ENCODE measurements around the gene SCUBE1. TPM values are rescaled to one million over a fixed set of nuclear protein-coding genes. Genes with fewer than 3 reads are reported as not detected.
A peak's percentile ranks its signal among the peaks of the same experiment; 100 is the strongest.

SCUBE1 gene
- total RNA-seq, 1 donor from 2014 or later, result 0.89 TPM

DNA sequence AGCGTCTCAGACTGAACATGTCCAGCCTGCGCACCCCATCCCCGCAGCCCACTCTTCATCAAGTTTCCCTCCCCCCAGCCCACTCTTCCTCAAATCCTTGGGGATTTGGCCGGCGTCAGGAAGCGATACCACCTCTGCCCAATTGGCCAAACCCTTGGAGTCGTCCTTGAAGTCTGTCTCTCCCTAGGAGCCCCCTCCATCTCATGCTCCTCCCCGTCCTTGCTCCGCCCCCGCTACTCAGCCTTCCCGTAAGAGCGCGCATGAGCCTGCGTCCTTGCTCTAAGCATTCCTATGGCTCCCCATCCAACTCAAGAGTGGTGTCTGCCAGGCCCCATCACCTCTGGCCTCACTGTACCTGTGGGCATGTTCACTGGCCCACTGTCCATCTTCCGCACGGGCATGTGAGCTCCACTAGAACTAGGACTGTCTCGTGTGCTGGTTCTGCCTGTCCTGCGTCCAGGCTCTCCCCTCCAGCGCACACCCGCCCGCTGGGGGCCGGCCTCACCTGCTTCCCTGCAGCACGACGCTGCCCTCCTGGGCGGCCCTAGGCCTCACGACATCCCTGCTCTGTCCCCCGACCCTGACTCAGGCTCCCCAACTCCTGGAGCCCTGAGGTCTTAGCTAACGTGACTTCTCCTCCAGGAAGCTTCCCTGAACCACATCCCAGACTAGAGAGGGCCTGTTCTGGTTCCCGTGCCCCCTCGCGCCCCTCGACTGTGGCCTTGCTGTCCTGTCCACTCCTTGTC is 125.7 kb downstream of the SCUBE1 start:
- no peak for ATAC-seq
- intact Hi-C loops (cut with DNase I), result no loop called here
- no peak for DNase-seq (ENCODE audit: missing footprints)

- DNase-seq (ENCODE audit: missing footprints) (no peak), ATAC-seq (no peak)
- intact Hi-C loops (cut with DNase I), result no loop called here
Observed at GRCh38 chr22:43216738-43217137, 126.4 kb downstream of the SCUBE1 start.

- intact Hi-C loops (cut with DNase I), result no loop called here
- DNase-seq (ENCODE audit: missing footprints) (peak; percentile 28), ATAC-seq (no peak)
Observed at GRCh38 chr22:43213962-43214361, 129.2 kb downstream of the SCUBE1 start.

DNA sequence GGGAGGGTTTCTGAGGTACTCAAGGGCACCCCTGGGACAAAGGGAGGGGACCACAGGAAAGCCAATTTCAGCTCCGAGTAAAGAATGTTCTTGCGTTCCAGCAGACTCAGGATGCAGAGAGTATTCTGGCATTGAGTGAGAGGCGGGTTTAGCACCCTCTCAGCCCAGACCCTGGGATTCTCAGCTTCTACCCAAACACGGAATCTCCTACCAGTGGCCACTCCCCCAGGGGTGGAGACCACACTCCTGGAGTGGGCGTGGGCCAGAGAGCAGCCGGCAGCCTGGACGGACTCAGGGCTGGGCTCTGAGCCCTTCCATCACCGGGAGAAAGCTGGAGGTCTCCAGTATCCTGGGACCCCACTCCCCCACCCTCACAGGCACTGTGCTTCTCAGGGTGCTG is 130.1 kb downstream of the SCUBE1 start:
- DNase-seq (ENCODE audit: missing footprints), result peak; percentile 57
- ATAC-seq, result no peak
- intact Hi-C loops (cut with DNase I), result no loop called here

- DNase-seq (ENCODE audit: missing footprints), result peak; percentile 55
Observed at GRCh38 chr22:43212434-43212952, 130.7 kb downstream of the SCUBE1 start.

GRCh38 chr22:43211941-43212433 is 131.2 kb downstream of the SCUBE1 start:
- intact Hi-C loops (cut with DNase I), result no loop called here
- ATAC-seq (no peak), DNase-seq (ENCODE audit: missing footprints) (peak; percentile 30)

More at GRCh38 chr22:43212434-43212952, 130.7 kb downstream of the SCUBE1 start:
- intact Hi-C loops (cut with DNase I), result no loop called here
- ATAC-seq, result no peak

DNA sequence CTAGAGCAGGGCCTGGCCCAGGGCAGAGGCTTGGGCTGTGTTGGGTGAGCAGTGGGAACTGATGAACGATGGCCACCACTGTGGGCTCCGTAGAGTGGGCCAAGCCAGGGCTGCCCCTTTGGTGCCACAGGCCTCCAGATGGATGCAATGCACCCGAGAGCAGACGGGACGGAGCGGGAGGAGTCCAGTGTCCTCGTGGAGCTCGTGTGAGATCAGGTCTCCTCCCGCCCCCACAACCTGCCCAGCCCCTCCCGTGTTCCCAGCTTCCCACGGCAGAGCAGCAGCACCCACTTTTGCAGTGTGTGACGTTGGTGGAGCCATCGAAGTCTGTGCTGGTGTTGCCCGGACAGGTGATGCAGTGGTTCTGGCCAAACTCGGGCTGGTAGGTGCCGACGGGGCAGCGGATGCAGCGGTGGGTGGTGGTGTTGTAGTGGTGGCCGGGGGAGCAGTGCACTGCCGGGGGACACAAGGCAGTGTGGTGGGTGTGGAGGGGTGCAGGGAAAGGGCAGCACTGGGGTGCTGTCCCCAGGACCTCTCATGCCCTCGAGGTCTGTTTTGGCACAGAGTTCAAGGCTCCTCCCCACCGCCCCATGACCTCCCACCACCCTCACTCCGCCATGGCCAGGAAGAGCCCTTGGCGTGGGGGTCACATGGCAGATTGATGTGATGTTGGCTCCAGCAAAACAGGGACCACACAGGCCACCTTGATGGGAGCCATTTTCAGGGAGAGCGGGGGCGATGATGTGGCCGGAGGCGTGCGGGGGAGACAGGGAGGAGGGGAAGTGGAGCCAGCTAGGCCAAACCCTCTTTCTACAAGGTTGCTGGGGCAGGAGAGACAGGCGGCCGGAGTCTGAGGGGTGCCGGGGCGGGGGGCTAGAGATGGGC is 132.3 kb downstream of the SCUBE1 start:
- ATAC-seq, result no peak
- intact Hi-C loops (cut with DNase I), result no loop called here
- DNase-seq (ENCODE audit: missing footprints), result peak; percentile 58

DNA sequence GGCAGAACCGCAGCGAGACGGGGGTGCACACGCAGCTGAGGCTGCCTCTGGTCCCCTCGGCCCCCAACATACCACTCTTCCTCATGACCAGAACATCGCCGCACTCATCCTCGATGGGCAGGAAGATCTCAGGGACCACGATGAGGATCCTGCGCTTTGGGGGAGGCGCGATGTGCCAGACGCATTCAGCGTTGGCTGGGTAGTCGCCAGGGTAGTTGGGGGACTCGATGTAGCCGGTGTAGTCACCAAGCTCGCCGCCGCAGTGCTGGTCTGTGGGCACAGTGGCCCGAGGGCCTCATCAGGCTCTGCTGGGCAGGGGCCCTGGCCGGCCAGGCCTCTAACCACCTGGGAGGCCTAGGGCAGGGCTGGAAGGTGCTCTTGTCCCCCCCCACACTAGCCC is 133.2 kb downstream of the SCUBE1 start:
- DNase-seq (ENCODE audit: missing footprints) (peak; percentile 65), ATAC-seq (no peak)
- intact Hi-C loops (cut with DNase I), result no loop called here

- DNase-seq (ENCODE audit: missing footprints), result peak; percentile 46
- intact Hi-C loops (cut with DNase I), result no loop called here
- no peak for ATAC-seq
Observed at GRCh38 chr22:43209523-43209890, 133.7 kb downstream of the SCUBE1 start.

- intact Hi-C loops (cut with DNase I), result no loop called here
- ATAC-seq (no peak), DNase-seq (ENCODE audit: missing footprints) (peak; percentile 60)
Observed at GRCh38 chr22:43208703-43209522, 134.3 kb downstream of the SCUBE1 start.

DNA sequence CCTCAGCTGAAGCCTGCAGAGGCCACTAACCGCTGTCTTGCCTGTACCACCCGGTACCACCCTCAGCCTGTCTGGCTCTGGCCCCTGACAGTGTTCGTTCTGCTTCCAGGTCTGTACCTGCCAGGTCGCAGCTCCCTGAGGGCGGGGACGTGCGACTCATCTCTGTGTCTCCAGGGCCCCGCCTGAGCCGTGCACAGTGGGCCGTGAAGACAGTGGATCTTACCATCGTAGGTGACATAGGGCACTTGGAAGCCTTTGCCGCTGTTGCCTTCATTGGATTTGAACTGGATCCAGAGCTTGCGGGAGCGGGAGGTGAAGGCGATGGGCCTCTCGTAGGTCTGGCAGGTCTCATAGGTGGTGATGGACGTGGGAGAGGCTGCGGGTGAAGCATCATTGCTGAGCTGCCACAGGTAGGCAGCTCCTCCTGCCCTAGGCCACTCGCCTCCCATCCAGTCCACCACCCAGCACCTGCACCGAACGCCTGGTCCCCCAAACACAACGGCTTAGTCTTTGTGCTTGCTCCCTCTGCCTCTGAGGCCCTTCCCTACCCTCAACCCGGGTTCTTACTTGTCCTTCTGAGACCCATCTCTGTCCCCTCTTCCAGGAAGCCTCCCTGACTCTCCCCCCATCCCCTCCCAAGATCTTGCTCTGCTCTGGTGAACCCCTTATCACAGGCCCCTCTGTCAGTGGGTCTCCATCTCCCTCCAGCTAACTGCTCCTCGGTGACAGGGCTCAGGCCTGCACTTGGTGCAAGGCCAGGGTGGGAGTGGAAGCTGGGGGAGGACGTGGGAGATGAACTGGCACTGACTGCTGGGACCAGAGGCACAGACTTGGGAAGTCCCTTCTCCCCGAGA is 135.1 kb downstream of the SCUBE1 start:
- intact Hi-C loops (cut with DNase I), result no loop called here
- peak; percentile 32 for DNase-seq (ENCODE audit: missing footprints)
- ATAC-seq, result no peak

GRCh38 chr22:43207386-43207785 is 135.8 kb downstream of the SCUBE1 start:
- DNase-seq (ENCODE audit: missing footprints) (peak; percentile 31), ATAC-seq (no peak)
- intact Hi-C loops (cut with DNase I), result no loop called here

- intact Hi-C loops (cut with DNase I), result no loop called here
- no peak for ATAC-seq
- peak; percentile 44 for DNase-seq (ENCODE audit: missing footprints)
Observed at GRCh38 chr22:43206509-43207161, 136.5 kb downstream of the SCUBE1 start.

- DNase-seq (ENCODE audit: missing footprints), result peak; percentile 13
- intact Hi-C loops (cut with DNase I), result no loop called here
- no peak for ATAC-seq
Observed at GRCh38 chr22:43205748-43206508, 137.2 kb downstream of the SCUBE1 start.

DNA sequence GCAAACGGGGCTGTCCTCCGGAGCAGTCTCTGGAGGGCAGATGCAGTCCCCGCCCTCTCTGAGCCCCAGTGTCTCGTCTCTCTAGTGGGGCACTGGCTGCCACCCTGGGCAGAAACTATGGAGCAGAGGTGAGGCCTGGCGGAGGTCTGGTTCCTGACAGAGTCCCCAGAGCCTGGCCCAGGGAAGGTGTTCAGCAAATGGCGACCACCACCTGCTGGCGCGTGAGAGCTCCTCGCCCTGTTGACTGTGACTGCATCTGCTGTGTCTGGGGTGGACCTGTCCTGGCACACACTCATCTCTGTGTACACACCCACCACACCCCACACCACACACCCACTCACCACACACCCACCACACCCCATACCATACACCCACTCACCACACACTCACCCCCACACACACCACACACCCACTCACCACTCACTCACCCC is 137.9 kb downstream of the SCUBE1 start:
- DNase-seq (ENCODE audit: missing footprints) (peak; percentile 27), ATAC-seq (no peak)
- intact Hi-C loops (cut with DNase I), result no loop called here

- no peak for ATAC-seq
- intact Hi-C loops (cut with DNase I), result no loop called here
- DNase-seq (ENCODE audit: missing footprints), result peak; percentile 63
Observed at GRCh38 chr22:43203471-43203981, 139.6 kb downstream of the SCUBE1 start.
